Measurements from ENCODE around the gene INPP5K. TPM values are rescaled to one million over a fixed set of nuclear protein-coding genes. Genes with fewer than 3 reads are reported as not detected.
"Not testable (repeated sequence)": the region's sequence is repeated elsewhere in the genome, so short reads cannot be mapped to it uniquely, and the experiment has no call there.

INPP5K gene
- total RNA-seq, 1 donor from 2014 or later: 42.4 TPM

GRCh38 chr17:1533661-1534325, 17.4 kb upstream of the INPP5K start:
- DNase-seq: no peak
- no peak for TF ChIP-seq CTCF (IDR thresholded peaks at IDR 0.05; ENCODE audit: partially characterized antibody, unreplicated experiment)
- H3K4me1 Mint-ChIP-seq (ENCODE audit: low read depth, unreplicated experiment): no peaks in the 10 kb centered on the region
- H3K27ac Mint-ChIP-seq (ENCODE audit: unreplicated experiment): no peak overlapping the region
- no peak overlapping the region for H3K4me3 Mint-ChIP-seq (ENCODE audit: unreplicated experiment)
- H3K36me3 Mint-ChIP-seq (ENCODE audit: unreplicated experiment): peaks cover 4% of the 10 kb centered on the region
- H3K9me3 Mint-ChIP-seq (ENCODE audit: unreplicated experiment): no peaks in the 10 kb centered on the region
- H3K27me3 Mint-ChIP-seq (ENCODE audit: unreplicated experiment): no peaks in the 10 kb centered on the region

GRCh38 chr17:1532836-1533602, 16.6 kb upstream of the INPP5K start:
- Mint-ChIP-seq H3K27ac (ENCODE audit: unreplicated experiment) (no peak overlapping the region), H3K9me3 (ENCODE audit: unreplicated experiment) (no peaks in the 10 kb centered on the region), H3K36me3 (ENCODE audit: unreplicated experiment) (peaks cover 4% of the 10 kb centered on the region), H3K4me3 (ENCODE audit: unreplicated experiment) (no peak overlapping the region), H3K4me1 (ENCODE audit: low read depth, unreplicated experiment) (no peaks in the 10 kb centered on the region), H3K27me3 (ENCODE audit: unreplicated experiment) (no peaks in the 10 kb centered on the region)
- TF ChIP-seq CTCF (IDR thresholded peaks at IDR 0.05; ENCODE audit: partially characterized antibody, unreplicated experiment): no peak
- DNase-seq: peak; percentile 53

GRCh38 chr17:1529863-1530262, 13.5 kb upstream of the INPP5K start:
- Mint-ChIP-seq H3K27ac (ENCODE audit: unreplicated experiment) (no peak overlapping the region), H3K9me3 (ENCODE audit: unreplicated experiment) (no peaks in the 10 kb centered on the region), H3K4me1 (ENCODE audit: low read depth, unreplicated experiment) (no peaks in the 10 kb centered on the region), H3K4me3 (ENCODE audit: unreplicated experiment) (no peak overlapping the region), H3K36me3 (ENCODE audit: unreplicated experiment) (peaks cover 4% of the 10 kb centered on the region), H3K27me3 (ENCODE audit: unreplicated experiment) (no peaks in the 10 kb centered on the region)
- DNase-seq: no peak
- TF ChIP-seq CTCF (IDR thresholded peaks at IDR 0.05; ENCODE audit: partially characterized antibody, unreplicated experiment): no peak

GRCh38 chr17:1526876-1527275, 10.5 kb upstream of the INPP5K start:
- H3K36me3 Mint-ChIP-seq (ENCODE audit: unreplicated experiment); H3K9me3 Mint-ChIP-seq (ENCODE audit: unreplicated experiment); H3K27me3 Mint-ChIP-seq (ENCODE audit: unreplicated experiment); H3K4me3 Mint-ChIP-seq (ENCODE audit: unreplicated experiment); H3K4me1 Mint-ChIP-seq (ENCODE audit: low read depth, unreplicated experiment); H3K27ac Mint-ChIP-seq (ENCODE audit: unreplicated experiment); DNase-seq: not testable (repeated sequence)

GRCh38 chr17:1522626-1523025, 6.2 kb upstream of the INPP5K start:
- H3K9me3 Mint-ChIP-seq (ENCODE audit: unreplicated experiment): peaks cover 2% of the 10 kb centered on the region
- peaks cover 5% of the 10 kb centered on the region for H3K4me1 Mint-ChIP-seq (ENCODE audit: low read depth, unreplicated experiment)
- TF ChIP-seq CTCF (IDR thresholded peaks at IDR 0.05; ENCODE audit: partially characterized antibody, unreplicated experiment): no peak
- DNase-seq: no peak
- no peak overlapping the region for H3K4me3 Mint-ChIP-seq (ENCODE audit: unreplicated experiment)
- no peak overlapping the region for H3K27ac Mint-ChIP-seq (ENCODE audit: unreplicated experiment)
- peaks cover under 1% of the 10 kb centered on the region for H3K27me3 Mint-ChIP-seq (ENCODE audit: unreplicated experiment)
- no peaks in the 10 kb centered on the region for H3K36me3 Mint-ChIP-seq (ENCODE audit: unreplicated experiment)

All from glutamatergic neuron (in vitro differentiated cells).